Astrocyte (in vitro differentiated cells and primary cell): ENCODE measurements around the gene UNKL. TPM values are rescaled to one million over a fixed set of nuclear protein-coding genes. Genes with fewer than 3 reads are reported as not detected.

Source experiments
- DNase-seq: peaks from one replicate; pipeline ENCODE4 v3.0.0-alpha.2; 2010; ENCODE audit warnings: low read depth
- FAIRE-seq: peaks from 2 replicates; lab custom pipeline; 2011; peaks lifted over from hg19 to GRCh38; lab: Jason Lieb, UNC
- H2AFZ ChIP-seq: 2 replicates; pipeline ENCODE4 v1.6.0; 2012; ENCODE audit warnings: low read depth, low read length, inconsistent platforms
- H3K27ac ChIP-seq: 2 replicates; pipeline ENCODE4 v1.5.1; 2011; ENCODE audit warnings: low read depth, low read length, inconsistent platforms
- H3K27me3 ChIP-seq: 2 replicates; pipeline ENCODE4 v1.6.0; 2011; ENCODE audit warnings: low read length, inconsistent platforms; ENCODE audit not compliant: insufficient read depth
- H3K36me3 ChIP-seq: 2 replicates; pipeline ENCODE4 v1.5.1; 2011; ENCODE audit warnings: low read length, inconsistent platforms; ENCODE audit not compliant: insufficient read depth
- H3K4me1 ChIP-seq: 2 replicates; pipeline ENCODE4 v1.5.1; 2011; ENCODE audit warnings: low read length, inconsistent platforms; ENCODE audit not compliant: insufficient read depth
- H3K4me2 ChIP-seq: 2 replicates; pipeline ENCODE4 v1.6.0; 2012; ENCODE audit warnings: low read length, inconsistent platforms
- H3K4me3 ChIP-seq: 2 replicates; pipeline ENCODE4 v1.5.1; 2011; ENCODE audit warnings: low read depth, mild to moderate bottlenecking, low read length, inconsistent platforms; ENCODE audit not compliant: insufficient read depth
- H3K79me2 ChIP-seq: 2 replicates; pipeline ENCODE4 v1.6.0; 2012; ENCODE audit warnings: mild to moderate bottlenecking, low read length, inconsistent platforms; ENCODE audit not compliant: insufficient read depth
- H3K9ac ChIP-seq: 2 replicates; pipeline ENCODE4 v1.6.0; 2012; ENCODE audit warnings: mild to moderate bottlenecking, low read length, inconsistent platforms
- H3K9me3 ChIP-seq: 2 replicates; pipeline ENCODE4 v1.5.1; 2012; ENCODE audit warnings: low read depth, mild to moderate bottlenecking, low read length, inconsistent platforms; ENCODE audit not compliant: insufficient read depth
- H4K20me1 ChIP-seq: 2 replicates; pipeline ENCODE4 v1.6.0; 2012; ENCODE audit warnings: low read length, inconsistent platforms; ENCODE audit not compliant: insufficient read depth
- H3K27ac Mint-ChIP-seq: one replicate; pipeline ENCODE4 v1.8.0; 2021; ENCODE audit warnings: mild to moderate bottlenecking, mixed read lengths; ENCODE audit not compliant: unreplicated experiment
- H3K27me3 Mint-ChIP-seq: one replicate; pipeline ENCODE4 v1.8.0; 2021; ENCODE audit warnings: low read depth, mixed read lengths; ENCODE audit not compliant: unreplicated experiment
- H3K36me3 Mint-ChIP-seq: one replicate; pipeline ENCODE4 v1.8.0; 2021; ENCODE audit warnings: low read depth, mixed read lengths; ENCODE audit not compliant: unreplicated experiment
- H3K4me1 Mint-ChIP-seq: one replicate; pipeline ENCODE4 v1.8.0; 2021; ENCODE audit warnings: low read depth, mixed read lengths; ENCODE audit not compliant: unreplicated experiment
- H3K4me3 Mint-ChIP-seq: one replicate; pipeline ENCODE4 v1.8.0; 2021; ENCODE audit warnings: mild to moderate bottlenecking, moderate library complexity, mixed read lengths; ENCODE audit not compliant: unreplicated experiment
- H3K9me3 Mint-ChIP-seq: one replicate; pipeline ENCODE4 v1.8.0; 2021; ENCODE audit warnings: mild to moderate bottlenecking, mixed read lengths; ENCODE audit not compliant: unreplicated experiment
- CTCF ChIP-seq: IDR thresholded peaks from 2 replicates; pipeline ENCODE4 v1.5.1; 2011; ENCODE audit warnings: low read depth, mild to moderate bottlenecking, inconsistent platforms, low read length, moderate library complexity; ENCODE audit not compliant: insufficient read depth
- EZH2 ChIP-seq: IDR thresholded peaks from 2 replicates; pipeline ENCODE4 v1.6.1; 2012; ENCODE audit warnings: mild to moderate bottlenecking, low read length, inconsistent platforms; ENCODE audit not compliant: insufficient read depth
- total RNA-seq: library from RNA; stranded (reverse); gene quantifications from 2 replicates; pipeline ENCODE4 v1.2.1, GENCODE V29; 2021

Gene UNKL
- total RNA-seq, 1 donor from 2014 or later, result 10.7 TPM

GRCh38 chr16:1395444-1396031 is 19.0 kb downstream of the UNKL start:
- Histone ChIP-seq H3K9ac (no peak overlapping the region), H2AFZ (no peak overlapping the region), H4K20me1 (no peaks in the 10 kb centered on the region), H3K27me3 (no peaks in the 10 kb centered on the region), H3K4me2 (no peak overlapping the region), H3K4me3 (no peak overlapping the region), H3K27ac (no peak overlapping the region), H3K79me2 (no peaks in the 10 kb centered on the region), H3K4me1 (no peaks in the 10 kb centered on the region), H3K36me3 (no peaks in the 10 kb centered on the region), H3K9me3 (no peaks in the 10 kb centered on the region)
- Mint-ChIP-seq H3K36me3 (peaks cover 21% of the 10 kb centered on the region), H3K4me1 (no peaks in the 10 kb centered on the region), H3K9me3 (no peaks in the 10 kb centered on the region), H3K27ac (no peak overlapping the region), H3K27me3 (no peaks in the 10 kb centered on the region), H3K4me3 (no peak overlapping the region)
- FAIRE-seq (no peak), DNase-seq (no peak)
- no peak for TF ChIP-seq EZH2

DNA sequence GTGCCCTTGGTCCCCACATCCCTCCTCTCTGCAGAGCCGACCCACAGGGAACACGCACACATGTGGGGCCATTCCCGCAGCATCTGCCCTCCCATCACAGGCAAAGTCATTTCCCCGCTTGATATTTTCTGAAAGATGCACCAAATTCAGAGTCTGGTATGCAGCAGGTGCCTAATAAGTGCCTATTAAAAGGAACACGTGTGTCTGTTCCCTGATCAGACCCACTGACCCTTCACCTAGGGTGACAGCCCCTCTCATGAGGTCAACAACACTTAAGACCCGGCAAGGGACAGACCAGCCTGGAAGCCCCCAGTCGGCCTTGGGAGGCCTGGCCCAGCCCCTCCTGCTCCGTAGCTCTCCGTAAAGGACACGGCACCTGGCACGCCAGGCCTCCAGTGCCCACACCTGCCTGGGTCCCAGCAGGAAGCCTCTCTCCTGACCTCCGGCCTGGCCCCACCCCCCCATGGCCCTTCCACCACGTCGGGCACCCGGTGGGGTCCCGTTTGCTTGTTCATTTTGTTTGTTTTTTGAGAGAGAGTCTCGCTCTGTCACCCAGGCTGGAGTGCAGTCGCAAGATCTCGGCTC is 20.0 kb downstream of the UNKL start:
- Histone ChIP-seq H3K36me3 (no peaks in the 10 kb centered on the region), H4K20me1 (no peaks in the 10 kb centered on the region), H3K27ac (no peak overlapping the region), H3K4me3 (no peak overlapping the region), H3K4me1 (no peaks in the 10 kb centered on the region), H3K4me2 (no peak overlapping the region), H3K9ac (no peak overlapping the region), H3K79me2 (no peaks in the 10 kb centered on the region), H3K27me3 (no peaks in the 10 kb centered on the region), H3K9me3 (no peaks in the 10 kb centered on the region), H2AFZ (no peak overlapping the region)
- no peak for FAIRE-seq
- no peak for DNase-seq
- TF ChIP-seq CTCF (no peak), EZH2 (no peak)
- no peaks in the 10 kb centered on the region for H3K9me3 Mint-ChIP-seq
- H3K36me3 Mint-ChIP-seq, result peaks cover 19% of the 10 kb centered on the region
- no peaks in the 10 kb centered on the region for H3K4me1 Mint-ChIP-seq
- H3K4me3 Mint-ChIP-seq, result no peak overlapping the region
- no peak overlapping the region for H3K27ac Mint-ChIP-seq
- no peaks in the 10 kb centered on the region for H3K27me3 Mint-ChIP-seq

- no peak for FAIRE-seq
- no peak for DNase-seq
- H3K4me2 ChIP-seq, result no peak overlapping the region
- no peaks in the 10 kb centered on the region for H4K20me1 ChIP-seq
- Mint-ChIP-seq H3K27me3 (no peaks in the 10 kb centered on the region), H3K36me3 (peaks cover 19% of the 10 kb centered on the region), H3K4me3 (no peak overlapping the region), H3K4me1 (no peaks in the 10 kb centered on the region), H3K27ac (no peak overlapping the region), H3K9me3 (no peaks in the 10 kb centered on the region)
- H3K36me3 ChIP-seq, result no peaks in the 10 kb centered on the region
- H3K79me2 ChIP-seq, result no peaks in the 10 kb centered on the region
- H3K27ac ChIP-seq, result no peak overlapping the region
- no peak overlapping the region for H3K9ac ChIP-seq
- H2AFZ ChIP-seq, result no peak overlapping the region
- no peaks in the 10 kb centered on the region for H3K27me3 ChIP-seq
- TF ChIP-seq EZH2 (no peak), CTCF (no peak)
- H3K4me1 ChIP-seq, result no peaks in the 10 kb centered on the region
- no peak overlapping the region for H3K4me3 ChIP-seq
- no peaks in the 10 kb centered on the region for H3K9me3 ChIP-seq
These were observed 20.8 kb downstream of the UNKL start for GRCh38 chr16:1393613-1394176.
